ENCODE data around the gene MRO. TPM values are rescaled to one million over a fixed set of nuclear protein-coding genes. Genes with fewer than 3 reads are reported as not detected.
"Not testable (repeated sequence)": the region's sequence is repeated elsewhere in the genome, so short reads cannot be mapped to it uniquely, and the experiment has no call there.

The MRO gene
- total and polyA plus RNA-seq, 2 donors (not counting 1 experiment from before 2014, with no cell fraction given), result under 0.01 to 0.02 TPM

- no peak for TF ChIP-seq EZH2 (IDR thresholded peaks at IDR 0.05; ENCODE audit: low read length, missing control alignments)
- no peak for TF ChIP-seq CTCF (conservative IDR thresholded peaks at IDR 0.05 in 1 of 2, IDR thresholded peaks at IDR 0.05 in 1 of 2; ENCODE audit: low read depth in 1 of 2, low read length in 2 of 2)
- Histone ChIP-seq H3K4me2 (ENCODE audit: extremely low read depth, insufficient read depth, low read length) (no peak overlapping the region), H3K9me3 (ENCODE audit: control insufficient read depth, insufficient read depth, low read depth, low read length) (no peaks in the 10 kb centered on the region), H4K20me1 (ENCODE audit: control insufficient read depth, extremely low read depth, insufficient read depth, low read length) (no peaks in the 10 kb centered on the region), H3K79me2 (ENCODE audit: control insufficient read depth, insufficient read depth, low read length) (no peaks in the 10 kb centered on the region), H3K27me3 (ENCODE audit: control insufficient read depth, insufficient read depth, low read length) (no peaks in the 10 kb centered on the region), H3K27ac (ENCODE audit: insufficient read depth, low read length) (no peak overlapping the region), H3K4me3 (replicated peaks in 1 of 4; ENCODE audit: control extremely low read depth in 1 of 4, insufficient read depth in 1 of 4, low read depth in 3 of 4, low read length in 4 of 4) (no peak overlapping the region), H3K9ac (ENCODE audit: insufficient read depth, low read length) (no peak overlapping the region), H3K36me3 (ENCODE audit: control insufficient read depth, insufficient read depth, low read length) (no peaks in the 10 kb centered on the region), H2AFZ (ENCODE audit: low read length) (no peak overlapping the region), H3K4me1 (ENCODE audit: control insufficient read depth, extremely low read depth, insufficient read depth, low read length) (no peaks in the 10 kb centered on the region)
- peak in 1 of 2 donors; percentile 8 for DNase-seq (ENCODE audit: low read depth in 2 of 2)
Observed at GRCh38 chr18:50786864-50787263, 33.0 kb downstream of the MRO start.

- Histone ChIP-seq H3K36me3 (ENCODE audit: control insufficient read depth, insufficient read depth, low read length) (no peaks in the 10 kb centered on the region), H3K27me3 (ENCODE audit: control insufficient read depth, insufficient read depth, low read length) (no peaks in the 10 kb centered on the region), H3K4me1 (ENCODE audit: control insufficient read depth, extremely low read depth, insufficient read depth, low read length) (no peaks in the 10 kb centered on the region), H3K79me2 (ENCODE audit: control insufficient read depth, insufficient read depth, low read length) (no peaks in the 10 kb centered on the region), H3K9me3 (ENCODE audit: control insufficient read depth, insufficient read depth, low read depth, low read length) (no peaks in the 10 kb centered on the region), H2AFZ (ENCODE audit: low read length) (no peak overlapping the region), H4K20me1 (ENCODE audit: control insufficient read depth, extremely low read depth, insufficient read depth, low read length) (no peaks in the 10 kb centered on the region), H3K4me3 (replicated peaks in 1 of 4; ENCODE audit: control extremely low read depth in 1 of 4, insufficient read depth in 1 of 4, low read depth in 3 of 4, low read length in 4 of 4) (no peak overlapping the region), H3K9ac (ENCODE audit: insufficient read depth, low read length) (no peak overlapping the region), H3K4me2 (ENCODE audit: extremely low read depth, insufficient read depth, low read length) (no peak overlapping the region), H3K27ac (ENCODE audit: insufficient read depth, low read length) (no peak overlapping the region)
- no peak for DNase-seq (ENCODE audit: low read depth in 2 of 2)
- no peak for TF ChIP-seq CTCF (conservative IDR thresholded peaks at IDR 0.05 in 1 of 2, IDR thresholded peaks at IDR 0.05 in 1 of 2; ENCODE audit: low read depth in 1 of 2, low read length in 2 of 2)
Observed at GRCh38 chr18:50783553-50783952, 36.3 kb downstream of the MRO start.

GRCh38 chr18:50779021-50779420 lies 40.8 kb downstream of the MRO start:
- H2AFZ ChIP-seq (ENCODE audit: low read length); H3K9ac ChIP-seq (ENCODE audit: insufficient read depth, low read length); H3K4me1 ChIP-seq (ENCODE audit: control insufficient read depth, extremely low read depth, insufficient read depth, low read length); H3K79me2 ChIP-seq (ENCODE audit: control insufficient read depth, insufficient read depth, low read length); H3K4me2 ChIP-seq (ENCODE audit: extremely low read depth, insufficient read depth, low read length); H3K27me3 ChIP-seq (ENCODE audit: control insufficient read depth, insufficient read depth, low read length); H3K9me3 ChIP-seq (ENCODE audit: control insufficient read depth, insufficient read depth, low read depth, low read length); H4K20me1 ChIP-seq (ENCODE audit: control insufficient read depth, extremely low read depth, insufficient read depth, low read length); DNase-seq (ENCODE audit: low read depth in 2 of 2); H3K4me3 ChIP-seq (replicated peaks in 1 of 4; ENCODE audit: control extremely low read depth in 1 of 4, insufficient read depth in 1 of 4, low read depth in 3 of 4, low read length in 4 of 4); H3K27ac ChIP-seq (ENCODE audit: insufficient read depth, low read length); H3K36me3 ChIP-seq (ENCODE audit: control insufficient read depth, insufficient read depth, low read length): not testable (repeated sequence)

Measured in fibroblast of lung (primary cell).